HG03066 (cell line): ENCODE data around the gene SRD5A3.
A peak's percentile ranks its signal among the peaks of the same experiment; 100 is the strongest.

Experiments
- ATAC-seq: cut with Tn5 transposase; IDR thresholded peaks from one replicate; pipeline ENCODE4 v1.9.1; 2021; ENCODE audit warnings: low read depth; ENCODE audit not compliant: unreplicated experiment

SRD5A3 gene

GRCh38 chr4:55345980-55346850, at the start of gene SRD5A3:
Gene SRD5A3 (plus strand): TSS chr4:55346242. CDS start chr4:55346337, 95 bp downstream.
- ATAC-seq, result peak; percentile 88

DNA sequence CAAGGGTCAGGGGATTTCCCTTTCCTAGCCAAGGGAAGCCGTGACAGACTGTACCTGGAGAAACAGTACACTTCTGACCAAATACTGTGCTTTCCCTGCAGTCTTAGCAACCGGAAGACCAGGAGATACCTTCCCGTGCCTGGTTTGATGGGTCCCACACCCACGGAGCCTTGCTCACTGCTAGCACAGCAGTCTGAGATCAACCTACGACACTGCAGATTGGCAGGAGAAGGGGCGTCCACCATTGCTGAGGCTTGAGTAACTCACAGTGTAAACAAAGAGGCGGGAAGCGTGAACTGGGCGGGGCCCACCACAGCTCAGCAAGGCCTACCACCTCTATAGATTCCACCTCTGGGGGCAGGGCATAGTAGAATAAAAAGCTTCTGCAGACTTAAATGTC, 48.7 kb upstream of the SRD5A3 start:
- ATAC-seq, result no peak

DNA sequence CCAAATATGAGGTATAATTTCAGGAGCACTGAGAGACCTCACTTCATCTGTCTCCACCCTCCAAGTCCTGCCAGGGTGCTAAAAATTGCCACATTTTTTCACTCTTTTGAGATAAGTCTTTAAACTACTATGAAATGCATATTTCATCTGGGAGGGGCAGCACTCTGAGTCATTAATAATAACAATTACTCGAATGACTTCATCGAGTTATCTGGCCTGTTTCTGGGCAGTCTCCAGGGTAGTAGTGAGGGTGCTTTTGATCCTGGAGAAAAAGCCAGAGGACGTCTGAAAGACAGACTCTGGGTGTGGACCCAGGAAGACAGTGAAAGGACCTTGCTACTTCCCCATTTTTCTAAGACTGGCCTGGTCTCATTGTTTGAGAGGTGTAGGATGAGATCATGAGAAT, 42.3 kb upstream of the SRD5A3 start:
- no peak for ATAC-seq

DNA sequence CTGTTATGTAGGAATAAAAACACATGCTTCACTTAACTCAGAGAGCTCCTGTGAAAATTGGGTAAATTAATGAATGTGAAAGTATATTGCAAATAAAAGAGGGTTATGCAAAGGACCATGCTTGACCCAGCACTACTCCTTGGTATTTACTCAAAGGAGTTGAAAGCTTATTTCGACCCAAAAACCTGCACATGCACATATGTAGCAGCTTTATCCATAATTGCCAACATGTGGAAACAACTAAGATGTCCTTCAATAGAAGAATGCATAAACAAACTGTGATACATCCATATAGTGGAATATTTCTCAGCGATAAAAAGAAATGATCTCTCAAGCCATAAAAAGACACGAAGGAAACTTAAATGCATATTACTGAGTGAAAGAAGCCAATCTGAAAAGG, 41.7 kb upstream of the SRD5A3 start:
- ATAC-seq, result no peak

DNA sequence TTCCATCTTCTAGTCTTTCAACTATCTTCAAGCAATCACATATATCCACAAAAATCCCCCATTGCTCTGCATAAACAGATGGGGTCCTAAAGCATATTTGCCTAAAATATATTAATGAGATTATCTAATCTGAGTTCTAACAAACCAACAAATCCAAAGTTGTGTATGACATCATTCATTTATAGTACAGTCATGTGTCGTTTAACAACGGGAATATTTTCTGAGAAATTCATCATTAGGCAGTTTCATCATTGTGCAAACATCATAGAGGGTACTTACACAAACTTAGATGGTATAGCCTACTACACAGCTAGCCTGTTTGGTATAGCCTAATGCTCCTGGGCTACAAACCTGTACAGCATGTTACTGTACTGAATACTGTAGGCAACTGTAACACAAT, 38.0 kb upstream of the SRD5A3 start:
- ATAC-seq, result no peak

- no peak for ATAC-seq
Measured at GRCh38 chr4:55311792-55312488, 34.1 kb upstream of the SRD5A3 start.

DNA sequence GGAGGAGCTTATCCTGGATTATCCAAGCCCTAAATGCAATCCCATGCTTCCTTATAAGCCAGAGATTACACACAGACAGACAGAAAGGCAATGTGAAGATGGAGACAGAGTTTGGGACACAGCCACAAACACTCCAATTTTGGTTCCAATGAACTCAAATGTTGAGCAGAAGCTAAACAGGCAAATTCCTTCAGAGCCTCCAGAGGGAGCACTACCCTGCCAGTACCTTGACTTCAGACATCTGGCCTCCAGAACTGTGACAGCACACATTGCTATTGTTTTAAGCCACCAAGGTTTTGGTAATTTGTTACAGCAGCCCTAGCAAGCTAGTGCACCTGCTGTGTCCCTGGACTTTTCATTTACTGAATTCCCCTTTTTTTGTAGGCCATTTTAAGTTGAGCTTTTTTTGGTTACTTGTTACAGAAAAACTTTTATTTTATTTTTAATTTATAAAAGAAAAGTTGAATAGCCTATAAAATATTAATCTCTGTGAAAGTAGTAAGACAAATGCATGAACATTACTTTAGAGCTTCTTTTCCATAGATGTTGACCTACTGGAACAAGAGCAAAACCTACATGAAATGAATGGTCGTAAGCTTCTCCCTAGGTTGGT, 33.4 kb upstream of the SRD5A3 start:
- no peak for ATAC-seq

DNA sequence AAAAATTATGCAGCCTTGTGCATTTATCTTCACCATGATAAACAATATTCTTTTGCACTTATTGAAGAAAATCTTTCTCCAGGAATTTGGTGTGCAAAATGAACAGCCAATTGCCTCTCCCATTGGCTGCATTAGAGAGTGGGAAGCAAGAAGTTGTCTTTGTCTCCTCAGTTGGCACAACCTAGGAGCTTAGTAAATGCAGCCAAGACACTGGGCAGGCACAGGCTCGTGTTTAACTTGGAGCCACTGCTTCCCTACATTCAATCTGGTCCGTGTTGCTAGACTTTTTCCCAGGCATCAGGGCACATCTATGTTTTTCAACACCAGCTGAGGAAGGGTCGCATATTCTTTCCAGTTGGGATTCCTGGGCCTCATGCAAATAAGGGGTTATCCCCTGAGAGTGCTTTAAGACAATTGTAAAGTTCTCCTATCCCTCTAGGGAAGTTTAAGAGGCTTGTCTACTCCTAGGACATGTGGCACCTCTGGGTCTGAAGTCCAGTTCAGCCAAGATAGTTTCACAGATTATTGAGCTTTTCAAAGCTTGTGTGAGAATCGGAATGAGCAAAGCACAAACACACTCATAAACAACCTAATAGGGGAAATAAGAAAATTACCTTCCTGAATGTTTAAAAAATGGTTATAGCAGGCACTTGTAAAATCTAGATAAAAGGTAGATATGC, 31.8 kb upstream of the SRD5A3 start:
- no peak for ATAC-seq

DNA sequence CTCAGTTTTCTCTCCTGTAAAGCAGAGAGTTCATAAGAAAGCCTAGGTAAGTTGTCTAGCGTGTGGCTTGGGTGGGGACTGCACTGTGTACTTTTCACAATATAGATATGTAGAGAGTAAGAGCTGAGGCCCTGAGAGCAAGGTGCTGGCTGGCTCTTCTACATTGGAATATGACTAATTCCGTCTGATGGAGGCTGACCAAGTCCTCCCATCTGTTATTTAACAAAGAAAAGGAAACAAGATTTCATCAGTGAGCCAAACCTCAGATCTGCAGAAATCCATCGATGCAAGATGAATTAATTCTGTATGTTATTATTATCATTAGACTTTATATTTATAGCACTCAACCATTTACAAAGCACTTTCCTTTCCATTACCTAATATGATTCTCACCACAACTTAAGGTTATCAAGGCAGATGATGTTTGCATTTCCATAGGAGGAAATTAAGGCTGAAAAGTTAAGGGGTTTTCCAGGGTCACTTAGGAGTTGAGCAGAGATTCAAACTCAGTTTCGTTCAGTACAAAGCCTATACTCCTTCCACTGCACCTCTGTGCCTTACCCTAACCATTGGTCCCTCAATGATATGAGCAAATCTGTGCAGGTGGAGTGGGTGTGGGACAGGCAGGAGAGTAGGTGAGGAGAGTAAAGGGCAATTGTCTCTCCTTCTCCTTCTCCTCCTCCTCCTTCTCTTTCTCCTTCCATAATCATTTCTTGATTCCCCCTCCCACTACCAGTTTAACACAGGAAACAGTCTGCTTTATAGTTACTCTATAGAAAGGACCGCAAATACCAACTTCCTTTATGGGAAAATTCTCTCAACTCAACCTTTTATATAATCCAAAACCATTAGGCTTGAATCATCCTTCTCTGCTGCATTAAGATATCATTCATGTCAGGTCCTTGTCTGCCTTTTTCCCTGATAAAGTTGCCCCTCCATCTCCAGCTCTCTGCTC, 27.6 kb upstream of the SRD5A3 start:
- no peak for ATAC-seq

GRCh38 chr4:55321707-55322264, 24.3 kb upstream of the SRD5A3 start:
- ATAC-seq, result no peak

GRCh38 chr4:55323375-55323774, 22.7 kb upstream of the SRD5A3 start:
- no peak for ATAC-seq

DNA sequence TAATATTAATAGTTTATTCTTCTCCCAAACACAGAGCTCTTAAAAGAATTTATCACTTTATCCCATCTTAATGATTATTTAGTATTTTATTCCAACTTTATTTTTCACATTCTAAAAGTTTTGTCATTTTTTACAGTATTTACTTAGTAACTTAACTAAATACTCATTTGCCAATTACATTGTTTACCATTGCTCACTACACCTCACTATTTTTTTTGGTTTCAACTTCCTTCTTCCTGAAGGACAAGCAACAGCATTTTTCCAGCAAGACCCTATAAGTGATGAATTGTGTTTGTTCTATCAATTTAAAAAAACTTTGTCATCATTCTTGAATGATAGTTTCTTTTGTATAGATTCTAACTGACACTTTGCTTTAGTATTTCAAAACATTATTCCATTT, 19.4 kb upstream of the SRD5A3 start:
- ATAC-seq, result no peak

DNA sequence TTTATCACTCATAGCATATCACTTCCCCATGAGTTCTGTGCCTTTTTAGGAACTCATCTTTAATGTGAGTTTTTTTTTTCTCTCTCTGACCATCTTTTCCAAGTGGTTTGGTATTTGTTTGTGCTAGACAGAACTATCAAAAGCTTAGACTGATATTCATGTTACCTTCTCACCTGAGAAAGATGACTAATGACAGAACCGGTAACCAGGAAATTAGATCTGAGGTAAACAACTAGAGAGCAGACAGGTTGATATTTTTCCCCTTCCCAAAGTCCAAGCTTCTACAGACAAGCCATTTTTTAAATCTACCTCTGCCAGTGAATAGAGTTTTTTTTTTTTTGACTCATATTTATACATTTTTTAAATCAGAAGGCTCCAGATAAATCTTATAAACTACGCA, 17.0 kb upstream of the SRD5A3 start:
- no peak for ATAC-seq

- ATAC-seq, result no peak
Measured at GRCh38 chr4:55330241-55330640, 15.8 kb upstream of the SRD5A3 start.

DNA sequence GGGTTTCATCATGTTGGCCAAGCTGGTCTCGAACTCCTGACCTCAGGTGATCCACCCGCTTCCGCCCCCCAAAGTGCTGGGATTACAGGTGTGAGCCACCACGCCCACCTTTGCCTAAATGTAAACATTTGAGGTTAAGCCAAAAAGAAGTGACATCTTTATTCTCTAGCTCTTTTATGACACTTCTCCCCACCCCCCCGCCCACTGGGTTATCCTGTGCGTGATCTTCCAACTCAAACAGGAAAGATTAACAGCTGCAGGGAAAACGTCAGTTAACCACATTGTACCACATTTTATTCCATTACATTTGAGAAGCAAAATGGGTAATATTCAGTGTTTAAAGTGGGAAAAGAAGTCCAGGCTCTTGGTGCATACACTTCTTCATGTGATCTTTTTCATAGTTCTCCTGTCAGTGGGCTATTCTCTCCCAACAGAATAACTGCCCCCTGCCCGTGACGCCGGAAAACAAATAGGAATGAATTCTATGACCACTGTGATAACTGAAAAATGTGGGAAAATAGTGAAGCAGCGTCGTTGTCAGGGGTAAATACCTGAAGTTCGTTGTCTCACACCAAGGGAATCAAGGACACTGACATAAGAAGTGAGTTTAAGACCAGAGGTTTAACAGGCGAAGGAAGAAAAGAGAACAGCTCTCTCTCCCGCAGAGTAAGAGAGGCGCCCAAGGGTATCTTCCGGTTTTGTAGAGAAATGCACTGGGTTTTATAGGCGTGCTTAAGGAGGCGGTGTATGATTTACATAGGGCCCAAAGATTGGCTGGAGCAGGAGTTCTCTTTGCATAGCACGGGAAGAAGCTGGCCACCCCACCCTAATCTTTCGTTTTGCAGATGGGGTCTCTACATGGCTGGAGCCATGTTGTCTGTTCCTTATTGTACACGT, 9.7 kb upstream of the SRD5A3 start:
- no peak for ATAC-seq

- ATAC-seq, result no peak
Measured at GRCh38 chr4:55337944-55338343, 8.1 kb upstream of the SRD5A3 start.

DNA sequence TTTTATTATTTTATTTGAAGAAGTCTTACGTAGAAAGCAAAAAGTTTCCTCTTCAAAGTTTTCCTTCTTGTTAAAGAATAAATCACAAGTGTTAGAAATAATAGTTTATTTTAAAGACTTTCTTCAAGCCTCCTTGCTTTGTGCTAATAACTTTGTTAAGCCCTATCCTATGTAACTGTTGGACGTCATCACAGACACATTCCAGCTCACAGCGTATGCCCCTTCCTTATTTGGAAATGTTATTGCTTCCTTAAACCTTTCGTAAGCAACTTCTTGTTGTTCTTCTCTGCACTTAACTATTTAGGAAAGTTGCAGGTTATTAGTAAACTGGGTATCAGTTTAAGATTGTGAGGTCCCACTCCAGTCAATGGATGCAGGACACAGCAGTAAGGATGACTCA, 7.6 kb upstream of the SRD5A3 start:
- no peak for ATAC-seq

- no peak for ATAC-seq
Measured at GRCh38 chr4:55340266-55340665, 5.8 kb upstream of the SRD5A3 start.

GRCh38 chr4:55343887-55344286, 2.2 kb upstream of the SRD5A3 start:
- ATAC-seq, result no peak
